GM12801 (cell line): ENCODE results near the gene CRY2.

Source experiments
- CTCF ChIP-seq: IDR thresholded peaks from one replicate; pipeline ENCODE4 v1.5.1; 2011; ENCODE audit warnings: control low read depth; ENCODE audit not compliant: insufficient read length; ENCODE audit errors: extremely low read depth

The CRY2 gene

GRCh38 chr11:45885921-45886721, 38.8 kb downstream of the CRY2 start:
- no peak for TF ChIP-seq CTCF

GRCh38 chr11:45886816-45887520, 39.7 kb downstream of the CRY2 start:
- TF ChIP-seq CTCF = no peak

- TF ChIP-seq CTCF = no peak
Measured at GRCh38 chr11:45887587-45887986, 40.3 kb downstream of the CRY2 start.

- no peak for TF ChIP-seq CTCF
Measured at GRCh38 chr11:45889555-45889954, 42.3 kb downstream of the CRY2 start.

GRCh38 chr11:45889966-45890365, 42.7 kb downstream of the CRY2 start:
- no peak for TF ChIP-seq CTCF

- TF ChIP-seq CTCF = no peak
Measured at GRCh38 chr11:45890886-45891550, 43.7 kb downstream of the CRY2 start.

- no peak for TF ChIP-seq CTCF
Measured at GRCh38 chr11:45892856-45893255, 45.6 kb downstream of the CRY2 start.
